Heart left ventricle (tissue), 16 donors: Measurements from ENCODE around the gene TSPYL2. TPM values are rescaled to one million over a fixed set of nuclear protein-coding genes. Genes with fewer than 3 reads are reported as not detected.

ENCODE experiments used
- ATAC-seq, 4 donors: fragments of 200-7000 bp; cut with Tn5 transposase; one replicate each; pipeline ENCODE4 v1.9.1; 2020 to 2022; ENCODE audit warnings: moderate library complexity in 4 of 4, mild to moderate bottlenecking in 3 of 4, moderate number of reproducible peaks in 1 of 4
- DNase-seq, 5 donors: peaks; one replicate each; pipeline ENCODE4 v3.0.0-alpha.2; 2020
- H3K27ac ChIP-seq, 12 donors: fragments of 200-600 bp; sonication (generic) in 4 of 12; one replicate each; pipeline versions ENCODE4 v1.5.0 to v1.8.0; 2016 to 2022; ENCODE audit warnings: mild to moderate bottlenecking in 2 of 12
- H3K27me3 ChIP-seq, 9 donors: fragments of 200-600 bp; sonication (generic) in 2 of 9; one replicate each; pipeline versions ENCODE4 v1.5.1 to v1.8.0; 2016 to 2022; ENCODE audit warnings: mild to moderate bottlenecking in 3 of 9
- H3K36me3 ChIP-seq, 9 donors: fragments of 200-600 bp; sonication (generic) in 2 of 9; one replicate each; pipeline versions ENCODE4 v1.5.0 to v1.8.0; 2018 to 2022; ENCODE audit warnings: mild to moderate bottlenecking in 2 of 9
- H3K4me1 ChIP-seq, 12 donors: fragments of 200-600 bp; sonication (generic) in 4 of 12; one replicate each; pipeline versions ENCODE4 v1.5.0 to v1.8.0; 2016 to 2022; ENCODE audit warnings: mild to moderate bottlenecking in 3 of 12
- H3K4me3 ChIP-seq, 12 donors: fragments of 200-600 bp; sonication (generic) in 4 of 12; one replicate each; pipeline versions ENCODE4 v1.5.0 to v1.8.0; 2017 to 2022; ENCODE audit warnings: mild to moderate bottlenecking in 9 of 12, moderate library complexity in 4 of 12
- H3K9me3 ChIP-seq, 12 donors: fragments of 200-600 bp; sonication (generic) in 4 of 12; one replicate each; pipeline versions ENCODE4 v1.5.0 to v1.8.0; 2016 to 2022; ENCODE audit warnings: mild to moderate bottlenecking in 1 of 12
- CTCF ChIP-seq, 12 donors: fragments of 200-600 bp; sonication (generic) in 4 of 12; IDR thresholded peaks; one replicate each; pipeline versions ENCODE4 v1.5.0 to v1.8.0; 2018 to 2022; ENCODE audit warnings: antibody characterized with exemption in 12 of 12, mild to moderate bottlenecking in 5 of 12
- POLR2A ChIP-seq, 2 donors: fragments of 450-650 bp; IDR thresholded peaks; one replicate each; pipeline ENCODE4 v1.6.1; 2017; ENCODE audit warnings: antibody characterized with exemption in 2 of 2, mild to moderate bottlenecking in 2 of 2, moderate library complexity in 2 of 2
- WGBS, 4 donors: extraction: QIAGEN DNeasy Blood & Tissue Kit in 2 of 4; methylation state at CpG; one replicate each; pipeline versions ENCODE4 v1.1.5 to v1.1.7; 2013 to 2018; 5-methylcytosine and 5-hydroxymethylcytosine counted together
- intact Hi-C, 10 donors: fragments of 100-400 bp; cut with DNase I; formaldehyde crosslinking; loops; one replicate each; pipeline versions ENCODE4 v1.11.1 to v1.14.2; 2022
- polyA plus RNA-seq, 2 donors: library from polyadenylated mRNA; stranded (reverse); fragments of 200-250 nt; gene quantifications; one replicate each; pipeline ENCODE4 v1.2.3, GENCODE V29; 2013
- total RNA-seq, 9 donors: library from RNA; depleted of rRNA in 2 of 9; stranded (reverse); fragments of >200 nt in 2 of 9; fragmentation: NEBNext Ultra II Directional in 3 of 9; extraction: Animal tissue kit (Norgen Biotek cat#: 25700) in 3 of 9; gene quantifications; one replicate each; pipeline versions ENCODE4 v1.1.0 to v1.2.4, GENCODE V29; 2016 to 2023
- donor health status: ischemic (EF 13 %, LVEDD 7.1; RV severe dilation, severe dysfunction).
- donor health status: healthy with polysubstance abuse.
- donor health status: DM: no; HTN: yes; CAD: no.
- donor health status: DM: no; HTN: no; CAD: no.
- donor health status: ischemic (EF 25% LVEDD 6.9; RV normal size, moderate dysfunction).
- donor health status: ischemic (EF 25% LVEDD 5.7; RV mildly dilated, moderate dysfunction).
- donor health status: healthy.
- donor health status: DM: yes; HTN: yes; CAD: no.
- donor health status: ischemic (EF 35%, LVEDD 5.7; RV mildly dilated, moderate dysfunction).
- donor health status: nonischemic (EF 11% LVEDD 7.7; RV severe dilation, severe dysfunction).
- donor health status: DM: yes; HTN: yes; CAD: no.
- donor health status: PGD.
- donor health status: ischemic (EF 29% LVEDD 5.4; RV normal size, mild dysfunction).
- donor health status: nonischemic (EF 23%, LVEDD 6.1; RV moderate dilation, normal function).

TSPYL2 gene
- total and polyA plus RNA-seq, 11 donors, result 17.7 to 167 (median 29.4) TPM

DNA sequence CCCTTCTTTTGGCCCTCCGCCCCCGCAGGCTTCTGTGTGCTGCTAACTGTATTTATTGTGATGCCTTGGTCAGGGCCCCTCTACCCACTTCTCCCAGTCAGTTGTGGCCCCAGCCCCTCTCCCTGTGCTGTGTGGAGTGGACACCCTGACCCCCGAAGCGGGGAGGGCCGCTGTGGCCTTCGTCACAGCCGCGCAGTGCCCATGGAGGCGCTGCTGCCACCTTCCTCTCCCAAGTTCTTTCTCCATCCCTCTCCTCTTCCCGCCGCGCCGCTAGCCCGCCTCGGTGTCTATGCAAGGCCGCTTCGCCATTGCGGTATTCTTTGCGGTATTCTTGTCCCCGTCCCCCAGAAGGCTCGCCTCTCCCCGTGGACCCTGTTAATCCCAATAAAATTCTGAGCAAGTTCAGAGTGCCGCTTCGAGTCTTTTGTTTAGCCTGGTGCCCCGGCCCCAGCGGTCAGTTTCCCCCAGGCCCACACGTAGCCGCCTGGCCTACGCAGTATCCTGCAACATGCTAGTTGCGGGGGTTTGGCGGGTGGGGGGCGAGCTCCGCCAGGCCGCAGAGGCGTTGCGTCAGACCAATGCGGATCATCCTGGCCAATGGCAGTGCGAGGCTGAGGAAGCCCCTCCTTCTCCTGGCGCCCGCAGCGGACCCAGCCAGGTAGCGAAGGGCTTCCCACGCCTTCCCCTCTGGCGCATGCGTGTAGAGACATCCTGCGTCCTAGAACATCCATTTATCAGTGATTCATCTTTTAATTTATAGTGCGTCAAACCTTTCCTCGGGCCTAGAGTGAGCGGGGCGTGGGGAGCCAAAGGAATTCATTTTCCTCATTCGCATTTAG is 6.2 kb downstream of the TSPYL2 start:
- H3K4me1 ChIP-seq, result peaks cover 0 to 29% (median 8%) of the 10 kb centered on the region in 12 donors
- H3K27me3 ChIP-seq, result peaks cover 0 to 7% (median 0%) of the 10 kb centered on the region in 9 donors
- WGBS, 4 donors, result 19 to 50% (median 36%) methylated on average over 47 to 51 of the region's 51 CpGs
- ATAC-seq, result peak; percentile 83 to 93 (median 84)
- peak overlapping the region; percentile 70 to 94 (median 85) for H3K27ac ChIP-seq
- H3K9me3 ChIP-seq, result no peaks in the 10 kb centered on the region
- TF ChIP-seq CTCF (IDR thresholded peaks at IDR 0.05), result no peak
- peak in 1 of 2 donors; percentile 41 for TF ChIP-seq POLR2A (IDR thresholded peaks at IDR 0.05)
- intact Hi-C loops, result loop anchor here in 1 of 10 donors (10.0 kb wide), 1 partner anchor 136 kb away; the partner anchor contains the start of gene KDM5C
- peak; percentile 76 to 88 (median 86) for DNase-seq
- peak overlapping the region in 11 of 12 donors; percentile 20 to 63 (median 50) for H3K4me3 ChIP-seq
- peaks cover 0 to 28% (median 7%) of the 10 kb centered on the region in 9 donors for H3K36me3 ChIP-seq

GRCh38 chrX:53089224-53089842 is 7.2 kb downstream of the TSPYL2 start:
- DNase-seq (peak in 4 of 5 donors; percentile 35 to 51 (median 46)), ATAC-seq (peak in 1 of 4 donors; percentile 19)
- intact Hi-C loops, result loop anchor here in 1 of 10 donors (10.0 kb wide), 1 partner anchor 135 kb away; the partner anchor contains the start of gene KDM5C
- peaks cover 0 to 12% (median 0%) of the 10 kb centered on the region in 9 donors for H3K27me3 ChIP-seq
- H3K36me3 ChIP-seq, result peaks cover 0 to 23% (median 7%) of the 10 kb centered on the region in 9 donors
- TF ChIP-seq CTCF (IDR thresholded peaks at IDR 0.05) (peak; percentile 61 to 81 (median 73)), POLR2A (IDR thresholded peaks at IDR 0.05) (no peak)
- H3K9me3 ChIP-seq, result peaks cover 0 to 3% (median 0%) of the 10 kb centered on the region in 12 donors
- peak overlapping the region in 11 of 12 donors; percentile 20 to 63 (median 50) for H3K4me3 ChIP-seq
- peaks cover 0 to 22% (median 2%) of the 10 kb centered on the region in 12 donors for H3K4me1 ChIP-seq
- H3K27ac ChIP-seq, result peak overlapping the region; percentile 70 to 94 (median 85)
- 9 to 21% (median 13%) methylated on average over 11 of the region's 11 CpGs for WGBS, 4 donors

DNA sequence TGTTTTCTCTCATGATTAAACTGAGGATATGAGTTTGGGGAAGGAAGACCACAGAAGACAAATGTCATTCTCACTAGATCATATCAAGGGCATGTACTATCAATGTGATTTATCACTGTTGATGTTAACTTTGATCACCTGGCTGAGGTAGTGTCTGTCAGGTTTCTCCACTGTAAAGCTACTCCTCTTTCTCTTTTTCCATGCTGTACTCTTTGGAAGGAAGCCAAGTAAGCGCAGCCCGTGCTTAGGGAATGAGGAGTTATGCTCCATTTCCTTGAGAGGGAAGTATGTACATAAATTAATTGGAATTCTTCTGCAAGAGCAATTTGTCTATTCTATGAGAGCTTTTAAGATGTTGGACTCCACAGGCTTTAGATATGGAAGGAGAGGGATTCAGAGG is 7.8 kb downstream of the TSPYL2 start:
- DNase-seq (no peak), ATAC-seq (no peak)
- 57 to 77% (median 72%) methylated on average over 2 of the region's 2 CpGs for WGBS, 4 donors
- intact Hi-C loops, result loop anchor here in 3 of 10 donors (1.0 to 10.0 kb wide), 3 partner anchors 19 to 135 kb away; partner anchors contain the start of gene KDM5C (in 1 of the 3)
- Histone ChIP-seq H3K36me3 (peaks cover 0 to 19% (median 5%) of the 10 kb centered on the region in 9 donors), H3K4me3 (no peak overlapping the region), H3K9me3 (peaks cover 0 to 3% (median 0%) of the 10 kb centered on the region in 12 donors), H3K4me1 (peaks cover 0 to 25% (median 5%) of the 10 kb centered on the region in 12 donors), H3K27ac (no peak overlapping the region), H3K27me3 (peaks cover 0 to 12% (median 0%) of the 10 kb centered on the region in 9 donors)
- TF ChIP-seq CTCF (IDR thresholded peaks at IDR 0.05), result no peak
- TF ChIP-seq POLR2A (IDR thresholded peaks at IDR 0.05), result no peak
